Astrocyte (in vitro differentiated cells and primary cell): ENCODE measurements around the gene GLB1L3. TPM values are rescaled to one million over a fixed set of nuclear protein-coding genes. Genes with fewer than 3 reads are reported as not detected.
"Not testable (repeated sequence)": the region's sequence is repeated elsewhere in the genome, so short reads cannot be mapped to it uniquely, and the experiment has no call there.

ENCODE experiments used
- DNase-seq: peaks from one replicate; pipeline ENCODE4 v3.0.0-alpha.2; 2010; ENCODE audit warnings: low read depth
- FAIRE-seq: peaks from 2 replicates; lab custom pipeline; 2011; peaks lifted over from hg19 to GRCh38; lab: Jason Lieb, UNC
- H2AFZ ChIP-seq: 2 replicates; pipeline ENCODE4 v1.6.0; 2012; ENCODE audit warnings: low read depth, low read length, inconsistent platforms
- H3K27ac ChIP-seq: 2 replicates; pipeline ENCODE4 v1.5.1; 2011; ENCODE audit warnings: low read depth, low read length, inconsistent platforms
- H3K27me3 ChIP-seq: 2 replicates; pipeline ENCODE4 v1.6.0; 2011; ENCODE audit warnings: low read length, inconsistent platforms; ENCODE audit not compliant: insufficient read depth
- H3K36me3 ChIP-seq: 2 replicates; pipeline ENCODE4 v1.5.1; 2011; ENCODE audit warnings: low read length, inconsistent platforms; ENCODE audit not compliant: insufficient read depth
- H3K4me1 ChIP-seq: 2 replicates; pipeline ENCODE4 v1.5.1; 2011; ENCODE audit warnings: low read length, inconsistent platforms; ENCODE audit not compliant: insufficient read depth
- H3K4me2 ChIP-seq: 2 replicates; pipeline ENCODE4 v1.6.0; 2012; ENCODE audit warnings: low read length, inconsistent platforms
- H3K4me3 ChIP-seq: 2 replicates; pipeline ENCODE4 v1.5.1; 2011; ENCODE audit warnings: low read depth, mild to moderate bottlenecking, low read length, inconsistent platforms; ENCODE audit not compliant: insufficient read depth
- H3K79me2 ChIP-seq: 2 replicates; pipeline ENCODE4 v1.6.0; 2012; ENCODE audit warnings: mild to moderate bottlenecking, low read length, inconsistent platforms; ENCODE audit not compliant: insufficient read depth
- H3K9ac ChIP-seq: 2 replicates; pipeline ENCODE4 v1.6.0; 2012; ENCODE audit warnings: mild to moderate bottlenecking, low read length, inconsistent platforms
- H3K9me3 ChIP-seq: 2 replicates; pipeline ENCODE4 v1.5.1; 2012; ENCODE audit warnings: low read depth, mild to moderate bottlenecking, low read length, inconsistent platforms; ENCODE audit not compliant: insufficient read depth
- H4K20me1 ChIP-seq: 2 replicates; pipeline ENCODE4 v1.6.0; 2012; ENCODE audit warnings: low read length, inconsistent platforms; ENCODE audit not compliant: insufficient read depth
- H3K27ac Mint-ChIP-seq: one replicate; pipeline ENCODE4 v1.8.0; 2021; ENCODE audit warnings: mild to moderate bottlenecking, mixed read lengths; ENCODE audit not compliant: unreplicated experiment
- H3K27me3 Mint-ChIP-seq: one replicate; pipeline ENCODE4 v1.8.0; 2021; ENCODE audit warnings: low read depth, mixed read lengths; ENCODE audit not compliant: unreplicated experiment
- H3K36me3 Mint-ChIP-seq: one replicate; pipeline ENCODE4 v1.8.0; 2021; ENCODE audit warnings: low read depth, mixed read lengths; ENCODE audit not compliant: unreplicated experiment
- H3K4me1 Mint-ChIP-seq: one replicate; pipeline ENCODE4 v1.8.0; 2021; ENCODE audit warnings: low read depth, mixed read lengths; ENCODE audit not compliant: unreplicated experiment
- H3K4me3 Mint-ChIP-seq: one replicate; pipeline ENCODE4 v1.8.0; 2021; ENCODE audit warnings: mild to moderate bottlenecking, moderate library complexity, mixed read lengths; ENCODE audit not compliant: unreplicated experiment
- H3K9me3 Mint-ChIP-seq: one replicate; pipeline ENCODE4 v1.8.0; 2021; ENCODE audit warnings: mild to moderate bottlenecking, mixed read lengths; ENCODE audit not compliant: unreplicated experiment
- CTCF ChIP-seq: IDR thresholded peaks from 2 replicates; pipeline ENCODE4 v1.5.1; 2011; ENCODE audit warnings: low read depth, mild to moderate bottlenecking, inconsistent platforms, low read length, moderate library complexity; ENCODE audit not compliant: insufficient read depth
- EZH2 ChIP-seq: IDR thresholded peaks from 2 replicates; pipeline ENCODE4 v1.6.1; 2012; ENCODE audit warnings: mild to moderate bottlenecking, low read length, inconsistent platforms; ENCODE audit not compliant: insufficient read depth
- total RNA-seq: library from RNA; stranded (reverse); gene quantifications from 2 replicates; pipeline ENCODE4 v1.2.1, GENCODE V29; 2021

Gene GLB1L3
- total RNA-seq, 1 donor from 2014 or later = 0.20 TPM

- Mint-ChIP-seq H3K27ac (peak overlapping the region; percentile 44), H3K27me3 (peaks cover 55% of the 10 kb centered on the region), H3K4me1 (peaks cover 4% of the 10 kb centered on the region), H3K9me3 (peaks cover 3% of the 10 kb centered on the region), H3K36me3 (no peaks in the 10 kb centered on the region), H3K4me3 (peak overlapping the region; percentile 85)
- Histone ChIP-seq H4K20me1 (no peaks in the 10 kb centered on the region), H3K4me1 (peaks cover 10% of the 10 kb centered on the region), H2AFZ (peak overlapping the region; percentile 34), H3K4me2 (peak overlapping the region; percentile 81), H3K36me3 (no peaks in the 10 kb centered on the region), H3K9ac (no peak overlapping the region), H3K27ac (no peak overlapping the region), H3K4me3 (no peak overlapping the region), H3K27me3 (peaks cover 62% of the 10 kb centered on the region), H3K79me2 (no peaks in the 10 kb centered on the region), H3K9me3 (peaks cover 7% of the 10 kb centered on the region)
- DNase-seq (no peak), FAIRE-seq (no peak)
- TF ChIP-seq EZH2 (no peak), CTCF (no peak)
Measured at GRCh38 chr11:134277183-134278001, 1.2 kb downstream of the GLB1L3 start.

GRCh38 chr11:134278356-134278755 is 2.2 kb downstream of the GLB1L3 start:
- peaks cover 3% of the 10 kb centered on the region for H3K9me3 Mint-ChIP-seq
- Histone ChIP-seq H3K79me2 (no peaks in the 10 kb centered on the region), H2AFZ (no peak overlapping the region), H3K4me1 (peaks cover 10% of the 10 kb centered on the region), H4K20me1 (no peaks in the 10 kb centered on the region), H3K9me3 (peaks cover 7% of the 10 kb centered on the region), H3K4me2 (no peak overlapping the region), H3K27ac (no peak overlapping the region), H3K4me3 (no peak overlapping the region), H3K9ac (no peak overlapping the region), H3K36me3 (no peaks in the 10 kb centered on the region), H3K27me3 (peaks cover 53% of the 10 kb centered on the region)
- peaks cover 4% of the 10 kb centered on the region for H3K4me1 Mint-ChIP-seq
- no peak for TF ChIP-seq CTCF
- TF ChIP-seq EZH2 = no peak
- no peak for FAIRE-seq
- no peak for DNase-seq
- H3K27me3 Mint-ChIP-seq = peaks cover 48% of the 10 kb centered on the region
- no peaks in the 10 kb centered on the region for H3K36me3 Mint-ChIP-seq
- no peak overlapping the region for H3K4me3 Mint-ChIP-seq
- H3K27ac Mint-ChIP-seq = no peak overlapping the region

- not testable (repeated sequence) for H3K4me2 ChIP-seq, H2AFZ ChIP-seq, H3K9me3 Mint-ChIP-seq, H3K27ac ChIP-seq, H3K4me3 Mint-ChIP-seq, H3K36me3 Mint-ChIP-seq, H3K79me2 ChIP-seq, H3K4me1 ChIP-seq, H4K20me1 ChIP-seq, H3K9me3 ChIP-seq, FAIRE-seq, H3K4me3 ChIP-seq, DNase-seq, H3K36me3 ChIP-seq, H3K9ac ChIP-seq, H3K27ac Mint-ChIP-seq, H3K4me1 Mint-ChIP-seq
- peaks cover 40% of the 10 kb centered on the region for H3K27me3 Mint-ChIP-seq
- H3K27me3 ChIP-seq = peaks cover 25% of the 10 kb centered on the region
Measured at GRCh38 chr11:134281635-134282034, 5.5 kb downstream of the GLB1L3 start.
